B cell (primary cell): Measurements from ENCODE around the gene SCN1B. TPM values are rescaled to one million over a fixed set of nuclear protein-coding genes. Genes with fewer than 3 reads are reported as not detected.
A peak's percentile ranks its signal among the peaks of the same experiment; 100 is the strongest.

Experiments used
- ATAC-seq: fragments of 200-7000 bp; cut with Tn5 transposase; one replicate; pipeline ENCODE4 v1.10.0; 2021; ENCODE audit warnings: low read depth, mild to moderate bottlenecking, moderate number of reproducible peaks, moderate library complexity
- CTCF ChIA-PET: fragments of 350-600 bp; sonication (Branson Sonifier 250); formaldehyde crosslinking; loops from one replicate; lab custom pipeline; 2021; ENCODE audit warnings: antibody characterized with exemption, inconsistent platforms; lab: Charles Lee
- POLR2A ChIA-PET: fragments of 350-600 bp; sonication (Branson Sonifier 250); formaldehyde crosslinking; loops from one replicate; lab custom pipeline; 2021; ENCODE audit warnings: antibody characterized with exemption; lab: Charles Lee
- DNase-seq: peaks from one replicate; pipeline ENCODE4 v3.0.0; 2013
- H2AFZ ChIP-seq: 2 replicates; pipeline ENCODE4 v1.6.1; 2012; ENCODE audit warnings: mild to moderate bottlenecking, low read depth, low read length; ENCODE audit not compliant: insufficient read depth, poor library complexity, severe bottlenecking
- H3K27ac ChIP-seq, 2 donors: 1 replicate in 1 of 2; 2 replicates in 1 of 2; pipeline ENCODE4 v1.5.1; 2012 to 2013; ENCODE audit warnings: low read length in 2 of 2, mild to moderate bottlenecking in 2 of 2, moderate library complexity in 1 of 2
- H3K27me3 ChIP-seq, 4 experiments: fragments of 200-600 bp in 1 of 4; sonication (generic) in 1 of 4; replicated peaks in 1 of 4; 1 replicate in 2 of 4; 2 replicates in 2 of 4; pipeline versions ENCODE4 v1.6.1 to v1.7.0; 2013 to 2016; ENCODE audit warnings: low read length in 3 of 4, mild to moderate bottlenecking in 2 of 4, mixed read lengths in 1 of 4, moderate library complexity in 1 of 4; ENCODE audit not compliant: insufficient read depth in 4 of 4, control insufficient read depth in 3 of 4; ENCODE audit errors: control extremely low read depth in 1 of 4
- H3K36me3 ChIP-seq, 2 experiments: replicated peaks in 1 of 2; 1 replicate in 1 of 2; 2 replicates in 1 of 2; pipeline versions ENCODE4 v1.6.1 to v1.7.1; 2013; ENCODE audit warnings: low read length in 1 of 2; ENCODE audit not compliant: insufficient read depth in 2 of 2, control insufficient read depth in 1 of 2; ENCODE audit errors: control extremely low read depth in 1 of 2, extremely low read depth in 1 of 2
- H3K4me1 ChIP-seq, 2 donors: fragments of 200-600 bp in 1 of 2; sonication (generic) in 1 of 2; 1 replicate in 1 of 2; 2 replicates in 1 of 2; pipeline versions ENCODE4 v1.5.1 to v1.6.1; 2013 to 2017; ENCODE audit warnings: low read length in 2 of 2; ENCODE audit not compliant: control insufficient read depth in 2 of 2, insufficient read depth in 2 of 2
- H3K4me2 ChIP-seq: replicated peaks from 2 replicates; pipeline ENCODE3; 2012; ENCODE audit warnings: mild to moderate bottlenecking, low read depth, low read length; ENCODE audit not compliant: poor library complexity, severe bottlenecking
- H3K4me3 ChIP-seq, 5 experiments: fragments of 200-600 bp in 1 of 5; sonication (generic) in 1 of 5; 1 replicate in 3 of 5; 2 replicates in 2 of 5; pipeline versions ENCODE4 v1.5.1 to v1.7.0; 2011 to 2016; ENCODE audit warnings: low read length in 4 of 5, mild to moderate bottlenecking in 4 of 5, low read depth in 2 of 5, control low read depth in 1 of 5, moderate library complexity in 1 of 5; ENCODE audit not compliant: insufficient read depth in 1 of 5; ENCODE audit errors: control extremely low read depth in 1 of 5, extremely low read depth in 1 of 5
- H3K79me2 ChIP-seq: fragments of 200-600 bp; sonication (generic); one replicate; pipeline ENCODE4 v1.6.0; 2016; ENCODE audit warnings: low read length; ENCODE audit not compliant: control insufficient read depth, insufficient read depth
- H3K9ac ChIP-seq: fragments of 200-600 bp; sonication (generic); 2 replicates; pipeline ENCODE4 v1.6.1; 2017; ENCODE audit warnings: mild to moderate bottlenecking, low read length, moderate library complexity
- H3K9me3 ChIP-seq, 3 donors: one replicate each; pipeline versions ENCODE4 v1.6.1 to v1.7.1; 2013; ENCODE audit warnings: low read length in 2 of 3; ENCODE audit not compliant: control insufficient read depth in 2 of 3, insufficient read depth in 1 of 3; ENCODE audit errors: control extremely low read depth in 1 of 3
- H4K20me1 ChIP-seq: 2 replicates; pipeline ENCODE4 v1.6.0; 2012; ENCODE audit warnings: mild to moderate bottlenecking, low read length; ENCODE audit not compliant: insufficient read depth, control insufficient read depth, poor library complexity, severe bottlenecking
- H3K27ac Mint-ChIP-seq: one replicate; pipeline ENCODE4 v1.8.0; 2021; ENCODE audit warnings: mixed read lengths
- H3K27me3 Mint-ChIP-seq: one replicate; pipeline ENCODE4 v1.8.0; 2021; ENCODE audit warnings: mixed read lengths
- H3K4me1 Mint-ChIP-seq: one replicate; pipeline ENCODE4 v1.8.0; 2021; ENCODE audit warnings: mixed read lengths
- H3K4me3 Mint-ChIP-seq: one replicate; pipeline ENCODE4 v1.8.0; 2021; ENCODE audit warnings: mixed read lengths
- H3K9me3 Mint-ChIP-seq: one replicate; pipeline ENCODE4 v1.8.0; 2022; ENCODE audit warnings: mixed read lengths; ENCODE audit not compliant: insufficient read depth
- CTCF ChIP-seq: fragments of 200-600 bp; IDR thresholded peaks from one replicate; pipeline ENCODE4 v1.8.0; 2022; ENCODE audit warnings: antibody characterized with exemption, mild to moderate bottlenecking
- EZH2 ChIP-seq: IDR thresholded peaks from 2 replicates; pipeline ENCODE4 v1.6.1; 2012; ENCODE audit warnings: borderline replicate concordance, low read depth, mild to moderate bottlenecking, moderate library complexity, low read length; ENCODE audit not compliant: insufficient read depth, poor library complexity, severe bottlenecking
- WGBS: methylation state at CpG from one replicate; pipeline ENCODE4 v1.1.5; 2013; ENCODE audit warnings: missing lambda C conversion rate; ENCODE audit not compliant: insufficient coverage; 5-methylcytosine and 5-hydroxymethylcytosine counted together
- intact Hi-C: fragments of 100-400 bp; cut with micrococcal nuclease; formaldehyde crosslinking; loops from one replicate; pipeline ENCODE4 v1.10.0; 2022
- polyA plus RNA-seq: library from polyadenylated mRNA; depleted of rRNA; stranded (reverse); fragments of >200 nt; gene quantifications from 2 replicates; pipeline ENCODE4 v1.2.3, GENCODE V29; 2012
- total RNA-seq, 2 donors: library from RNA; stranded (reverse); fragments of 120-200 nt in 1 of 2; gene quantifications; 1 replicate in 1 of 2; 2 replicates in 1 of 2; pipeline versions ENCODE4 v1.2.3 to v1.2.4, GENCODE V29; 2013 to 2022

The SCN1B gene
- total and polyA plus RNA-seq, 2 donors (not counting 1 experiment from before 2014, with no cell fraction given), result 0.52 to 0.72 TPM

- TF ChIP-seq EZH2, result no peak
- TF ChIP-seq CTCF, result peak; percentile 92
- H3K79me2 ChIP-seq, result no peaks in the 10 kb centered on the region
- peaks cover 0 to 18% (median 10%) of the 10 kb centered on the region in 3 donors for H3K9me3 ChIP-seq
- no peaks in the 10 kb centered on the region for H3K27me3 Mint-ChIP-seq
- no peaks in the 10 kb centered on the region for H4K20me1 ChIP-seq
- no peaks in the 10 kb centered on the region for H3K36me3 ChIP-seq
- no peak overlapping the region for H3K9ac ChIP-seq
- H3K4me2 ChIP-seq, result peak overlapping the region; percentile 50
- intact Hi-C loops, result loop anchor here (1.0 to 5.0 kb wide), 8 partner anchors 19 to 401 kb away; partner anchors contain the start of genes LGI4 and USF2
- peaks cover 13 to 29% of the 10 kb centered on the region in 2 donors for H3K4me1 ChIP-seq
- H3K4me3 Mint-ChIP-seq, result peak overlapping the region; percentile 39
- no peak overlapping the region for H3K27ac ChIP-seq
- ATAC-seq (peak; percentile 87), DNase-seq (peak; percentile 92)
- peak overlapping the region; percentile 25 for H2AFZ ChIP-seq
- peaks cover 29% of the 10 kb centered on the region for H3K4me1 Mint-ChIP-seq
- no peaks in the 10 kb centered on the region for H3K27me3 ChIP-seq
- no peaks in the 10 kb centered on the region for H3K9me3 Mint-ChIP-seq
- H3K4me3 ChIP-seq, result no peak overlapping the region
- CTCF ChIA-PET, result interaction anchor here (0.6 to 6.0 kb wide), 45 partner anchors 9 to 561 kb away, joined by 3 to 192 read pairs (median 5); partner anchors contain the start of genes FXYD1, FXYD3, FXYD5 and FXYD7
- peak overlapping the region; percentile 65 for H3K27ac Mint-ChIP-seq
- POLR2A ChIA-PET, result interaction anchor here (0.6 to 1.9 kb wide), 6 partner anchors 19 to 274 kb away, joined by 3 to 7 read pairs (median 4); no protein-coding TSS in a partner anchor
- 11% methylated on average over 10 of the region's 14 CpGs for WGBS
These were observed 36.7 kb downstream of the SCN1B start for GRCh38 chr19:35066691-35067563.
